GM18502 (cell line): ENCODE data around the gene YTHDF1.
"Not testable (repeated sequence)": the region's sequence is repeated elsewhere in the genome, so short reads cannot be mapped to it uniquely, and the experiment has no call there.

Experiments
- ATAC-seq: cut with Tn5 transposase; IDR thresholded peaks from one replicate; pipeline ENCODE4 v1.9.1; 2021; ENCODE audit warnings: mild to moderate bottlenecking; ENCODE audit not compliant: unreplicated experiment, poor library complexity

YTHDF1 gene

DNA sequence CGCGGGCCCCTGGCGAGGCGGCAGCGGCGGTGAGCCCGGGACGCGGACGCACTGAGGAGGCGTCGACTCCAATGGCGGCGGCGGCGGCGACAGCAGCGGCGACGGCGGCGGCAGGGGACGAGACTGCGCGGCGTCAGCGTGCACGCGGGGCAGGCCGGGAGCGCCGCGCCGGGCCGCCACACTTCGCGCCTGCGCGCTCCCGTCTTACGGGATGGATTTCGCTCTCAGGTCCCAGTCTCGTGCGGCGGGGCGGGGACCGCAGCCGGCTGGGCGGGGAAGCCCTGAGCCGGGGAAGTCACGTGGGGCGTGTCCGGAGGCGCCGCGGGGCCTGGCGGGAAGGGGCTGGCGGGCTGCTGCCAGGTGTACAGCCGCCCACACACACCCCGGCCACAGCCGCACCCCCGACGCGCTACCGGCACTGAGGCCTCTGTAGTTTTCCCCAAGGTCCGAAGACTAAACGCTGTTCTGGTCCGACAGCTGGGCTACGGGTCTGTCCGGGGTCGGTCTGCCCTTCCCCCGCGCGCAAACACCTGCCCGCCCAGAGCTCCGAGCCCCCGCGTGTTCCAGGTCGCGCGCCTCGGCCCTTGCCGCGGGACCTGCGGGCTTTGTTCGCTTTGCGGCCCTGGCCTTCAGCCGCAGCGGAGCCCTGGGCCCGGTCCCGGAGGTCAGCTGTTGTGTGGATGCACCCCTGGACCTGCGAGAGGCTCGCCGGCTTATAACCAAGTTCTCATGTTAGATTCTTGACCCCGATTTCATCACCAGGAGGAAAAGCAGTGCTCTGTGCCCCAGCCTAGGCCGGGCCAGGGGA, at the start of gene YTHDF1:
Gene YTHDF1, minus strand, starts transcription at position 91 of the 808 bp plus-strand sequence. CDS start 239 bp downstream, outside the sequence.
- ATAC-seq, result peak; percentile 85

DNA sequence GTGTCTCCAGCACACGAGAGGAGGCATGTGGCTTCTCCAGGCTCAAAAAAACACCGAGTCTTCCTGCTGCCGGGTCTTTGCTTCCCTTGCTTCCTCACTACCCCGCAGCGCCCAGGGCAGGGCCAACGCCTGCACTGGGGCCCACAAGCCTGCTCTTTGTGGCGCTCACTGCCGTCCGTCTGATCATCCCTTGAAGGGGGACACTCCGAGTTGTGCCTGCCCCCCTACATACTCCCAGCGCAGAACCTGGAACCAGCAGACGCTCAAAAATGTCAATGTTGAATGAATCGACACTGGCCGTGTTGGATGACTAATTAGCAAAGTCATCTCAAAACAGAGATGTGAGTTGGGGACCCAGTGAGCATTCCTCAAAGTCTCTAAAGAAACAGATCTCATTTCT, 48.6 kb upstream of the YTHDF1 start:
- ATAC-seq, result no peak

DNA sequence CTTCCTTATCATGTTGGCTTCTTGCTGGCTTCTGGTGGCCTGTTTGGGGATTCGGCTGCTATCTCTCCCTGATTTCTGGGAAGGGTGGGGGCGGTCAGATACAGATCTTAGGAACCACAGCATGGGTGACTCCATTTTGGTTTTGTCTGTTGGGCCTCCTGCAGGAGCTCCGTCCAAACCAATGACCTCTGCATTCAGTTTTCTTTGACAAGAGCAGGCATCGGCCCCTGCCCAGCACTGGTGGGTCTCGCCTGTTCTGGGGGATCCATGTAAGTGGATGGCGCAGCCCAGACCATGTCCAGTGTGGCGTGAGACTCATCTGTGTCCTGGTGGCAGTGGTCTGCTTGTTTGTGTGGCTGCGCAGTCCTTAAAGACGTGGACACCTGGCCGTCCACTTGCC, 48.1 kb upstream of the YTHDF1 start:
- no peak for ATAC-seq

DNA sequence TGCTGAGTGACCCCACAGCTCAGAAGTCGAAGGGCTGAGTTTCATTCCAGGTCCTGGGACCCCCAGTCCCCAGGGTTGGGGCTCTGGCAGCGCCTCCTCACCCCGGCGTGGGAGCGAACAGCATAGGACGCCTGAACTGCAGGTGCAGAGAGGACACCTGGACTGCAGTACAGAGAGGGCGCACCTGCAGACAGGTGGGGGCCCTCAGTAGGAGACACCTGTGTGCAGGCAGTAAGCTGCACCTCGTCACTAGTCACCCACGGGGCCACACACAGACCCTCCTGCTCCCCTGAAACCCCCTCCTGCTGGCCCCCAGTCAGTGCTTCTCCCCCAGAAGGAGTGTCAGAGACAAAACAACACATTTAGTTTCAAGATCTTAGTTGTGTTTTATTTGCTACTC, 46.9 kb upstream of the YTHDF1 start:
- no peak for ATAC-seq

DNA sequence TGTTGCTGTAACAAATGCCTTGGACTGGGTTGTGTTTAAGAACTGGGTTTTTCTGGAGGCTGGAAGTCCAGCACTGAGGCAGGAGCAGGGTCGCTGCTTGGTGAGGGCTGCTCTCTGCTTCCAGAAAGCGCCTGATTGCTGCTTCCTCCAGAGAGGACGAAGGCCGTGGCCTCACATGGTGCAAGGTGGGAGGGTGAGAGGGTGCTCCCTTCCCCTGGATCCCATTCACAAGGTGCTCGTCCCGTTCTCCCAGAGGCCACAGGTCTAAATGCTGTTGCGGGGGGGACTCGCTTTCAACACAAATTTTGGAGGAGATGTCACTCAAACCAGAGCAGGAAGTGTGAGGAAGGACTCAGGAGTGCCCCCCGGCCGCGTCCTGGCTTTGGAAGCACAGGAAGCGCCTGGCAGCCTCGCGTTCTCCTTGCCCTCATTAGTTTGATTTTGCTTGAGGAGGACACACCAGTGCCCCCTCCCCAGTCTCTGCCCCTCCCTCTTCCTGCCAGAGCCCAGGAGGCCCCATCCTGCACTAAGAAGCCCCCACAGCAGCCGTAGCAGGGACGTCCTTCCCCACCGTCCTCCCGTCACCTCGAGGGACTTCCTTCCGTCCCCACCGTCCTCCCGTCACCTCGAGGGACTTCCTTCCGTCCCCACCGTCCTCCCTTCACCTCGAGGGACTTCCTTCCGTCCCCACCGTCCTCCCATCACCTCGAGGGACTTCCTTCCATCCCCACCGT, 46.0 kb upstream of the YTHDF1 start:
- ATAC-seq, result no peak

DNA sequence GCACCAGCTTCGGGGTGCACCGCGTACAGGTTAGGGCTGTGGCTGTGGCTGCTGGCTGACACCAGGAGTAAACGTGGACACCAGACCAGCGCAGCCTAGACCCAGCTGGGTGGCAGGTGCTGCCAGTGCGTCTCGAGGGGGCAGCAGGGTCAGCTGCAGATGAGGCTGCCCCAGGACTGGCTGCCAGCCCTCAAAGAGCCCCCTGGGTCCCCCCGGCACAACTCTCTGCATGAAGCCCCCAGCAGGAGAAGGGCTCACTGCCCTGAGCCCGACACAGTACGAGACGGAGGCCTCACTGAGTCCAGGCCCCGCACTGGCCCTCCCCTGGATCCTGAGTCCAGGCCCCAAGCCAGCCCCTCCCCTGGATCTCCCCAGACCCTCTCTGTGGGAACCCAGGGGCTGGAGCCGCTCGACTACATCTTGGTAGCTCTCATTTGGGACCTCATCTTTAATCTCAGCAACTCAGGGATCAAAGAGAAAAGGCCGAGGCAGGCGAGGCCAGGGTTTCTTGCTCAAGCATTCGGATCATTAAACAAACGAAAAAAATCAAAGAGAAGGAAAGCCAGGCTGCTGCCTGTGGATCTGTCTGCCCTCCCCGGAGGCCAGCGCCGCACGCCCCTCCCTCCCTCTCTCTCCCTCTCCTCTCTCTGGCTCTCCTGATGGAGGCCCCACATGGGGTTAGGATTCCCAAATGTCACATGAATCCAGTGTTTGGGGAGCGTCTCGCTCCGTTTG, 45.3 kb upstream of the YTHDF1 start:
- ATAC-seq, result no peak

DNA sequence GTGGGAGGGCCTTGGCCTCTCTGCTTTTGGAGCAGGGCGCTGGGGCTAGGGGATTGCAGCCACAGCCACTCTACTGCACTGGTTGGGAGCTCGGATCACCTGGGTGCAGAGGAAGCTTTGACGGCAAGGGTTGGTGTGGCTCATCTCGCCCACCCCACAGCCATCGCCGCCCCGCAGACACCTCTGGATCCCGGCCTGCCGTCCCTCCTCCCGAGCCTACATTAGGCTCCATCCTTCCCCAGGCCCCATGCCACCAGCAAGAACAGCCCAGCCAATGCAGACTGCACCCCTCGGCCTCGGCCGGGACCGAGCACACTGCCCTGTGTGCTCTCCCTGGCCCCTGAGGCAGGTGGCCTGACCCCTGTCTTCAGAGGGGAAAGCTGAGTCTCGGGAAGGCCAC, 44.6 kb upstream of the YTHDF1 start:
- ATAC-seq, result no peak

DNA sequence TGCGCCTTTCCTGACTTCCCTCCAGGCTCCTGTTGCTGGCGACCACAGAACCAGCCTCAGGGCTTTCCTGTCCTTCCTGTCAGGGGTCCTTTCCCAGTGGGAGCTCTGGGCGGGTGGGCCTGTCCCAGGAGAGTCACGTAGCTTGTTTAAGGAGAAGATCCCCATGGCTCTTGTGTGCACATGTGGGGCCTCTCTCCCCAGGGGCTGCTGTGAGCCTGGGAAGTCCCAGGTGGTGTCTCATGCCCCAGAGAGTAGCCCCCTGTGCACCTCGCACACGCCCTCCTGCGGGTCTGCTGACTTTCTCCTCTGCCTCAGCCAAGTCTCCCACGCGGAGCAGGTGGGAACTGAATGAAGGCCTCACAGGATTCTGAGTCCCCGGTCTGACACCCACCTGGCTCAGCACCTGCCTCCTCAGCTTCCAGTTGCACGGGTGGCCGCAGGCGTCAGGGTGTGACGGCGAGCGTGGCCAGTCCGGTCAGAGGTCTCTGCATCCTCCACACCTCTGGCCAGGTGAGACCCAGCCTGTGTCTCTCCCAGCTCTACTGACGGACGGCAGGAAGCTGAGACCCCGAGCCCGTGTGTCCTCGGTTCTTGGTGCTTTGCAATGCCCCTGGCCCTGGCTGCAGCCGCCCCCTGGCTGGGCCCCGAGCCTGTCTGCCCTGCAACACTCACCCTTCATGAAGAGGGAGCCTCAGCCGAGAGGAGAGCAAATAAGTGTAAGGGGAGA, 44.0 kb upstream of the YTHDF1 start:
- no peak for ATAC-seq

DNA sequence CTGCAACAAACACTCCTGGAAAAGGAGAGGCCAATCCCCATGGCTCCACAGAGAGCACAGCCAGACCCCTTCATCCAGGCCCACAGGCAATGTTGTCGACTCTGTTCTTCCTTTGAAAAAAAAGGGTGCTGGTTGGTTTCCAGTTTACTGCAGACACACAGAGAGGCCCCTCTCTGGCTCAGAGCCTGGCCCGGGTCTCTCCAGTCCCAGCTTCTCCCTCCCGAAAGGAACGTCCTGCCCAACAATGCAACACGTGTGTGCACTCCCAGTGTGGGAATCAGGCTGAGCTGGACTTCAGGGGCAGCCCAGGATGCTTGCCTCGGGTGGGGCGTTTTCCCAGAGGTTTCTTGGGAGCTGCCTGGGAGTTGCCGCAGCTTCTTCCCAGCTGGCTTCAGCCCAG, 42.9 kb upstream of the YTHDF1 start:
- no peak for ATAC-seq

DNA sequence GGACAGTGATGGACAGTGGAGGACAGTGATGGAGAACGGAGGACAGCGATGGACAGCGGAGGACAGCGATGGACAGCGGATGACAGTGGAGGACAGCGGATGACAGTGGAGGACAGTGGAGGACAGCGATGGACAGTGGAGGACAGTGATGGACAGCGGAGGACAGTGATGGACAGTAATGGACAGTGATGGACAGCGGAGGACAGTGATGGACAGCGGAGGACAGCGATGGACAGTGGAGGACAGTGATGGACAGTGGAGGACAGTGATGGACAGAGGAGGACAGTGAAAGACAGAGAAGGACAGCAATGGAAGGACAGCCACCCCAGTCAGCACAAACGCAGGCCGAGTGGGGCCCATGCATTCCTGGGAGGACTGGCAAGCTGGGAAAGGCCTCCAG, 41.7 kb upstream of the YTHDF1 start:
- no peak for ATAC-seq

DNA sequence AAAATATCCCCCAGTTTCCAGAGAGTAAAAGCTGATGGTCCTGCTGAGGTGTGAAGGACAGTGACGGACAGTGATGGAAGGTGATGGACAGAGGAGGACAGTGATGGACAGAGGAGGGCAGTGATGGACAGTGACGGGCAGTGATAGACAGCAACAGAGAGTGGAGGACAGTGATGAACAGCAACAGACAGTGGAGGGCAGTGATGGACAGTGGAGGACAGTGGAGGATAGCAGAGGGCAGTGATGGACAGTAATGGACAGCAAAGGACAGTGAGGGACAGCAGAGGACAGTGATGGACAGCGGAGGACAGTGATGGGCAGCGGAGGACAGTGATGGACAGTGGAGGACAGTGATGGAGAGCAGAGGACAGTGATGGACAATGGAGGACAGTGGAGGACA, 41.0 kb upstream of the YTHDF1 start:
- no peak for ATAC-seq

DNA sequence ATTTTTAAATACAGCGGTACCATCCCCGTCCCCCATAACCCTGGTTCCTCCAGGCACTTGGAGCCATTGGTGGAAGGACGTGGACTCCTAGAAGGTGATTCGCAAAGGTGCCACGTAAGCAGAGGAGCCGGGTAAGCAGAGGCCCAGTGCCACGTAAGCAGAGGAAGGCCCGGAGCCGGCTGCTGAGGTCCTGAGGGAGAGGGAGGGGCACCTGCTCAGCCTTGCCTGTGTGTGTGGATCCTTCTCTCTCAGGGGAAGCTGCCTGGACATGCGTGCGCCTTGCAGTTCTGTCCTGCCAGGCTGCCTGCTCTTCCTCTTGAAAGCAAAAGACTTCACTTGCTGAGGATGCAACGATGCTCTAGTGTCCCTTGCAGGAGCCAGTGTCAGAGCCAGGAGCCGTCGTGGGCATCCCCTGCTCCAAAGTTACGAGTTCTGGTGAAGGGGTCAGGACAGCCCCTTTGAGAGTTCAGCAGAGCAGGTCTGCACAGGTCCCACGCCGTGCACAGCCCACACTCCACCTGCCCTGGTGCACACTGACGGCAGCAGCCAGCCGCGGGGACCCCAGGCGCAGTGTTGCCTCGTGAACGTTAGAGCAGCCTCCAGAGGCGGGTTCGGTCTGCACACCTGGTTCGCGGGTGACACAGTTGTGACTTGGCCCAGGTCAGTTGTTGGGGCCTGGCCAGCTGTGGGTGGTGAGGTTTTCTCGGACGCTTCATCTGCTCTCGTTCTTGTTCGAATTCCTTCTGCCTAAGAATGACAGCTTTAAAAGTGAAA, 40.2 kb upstream of the YTHDF1 start:
- ATAC-seq, result no peak

DNA sequence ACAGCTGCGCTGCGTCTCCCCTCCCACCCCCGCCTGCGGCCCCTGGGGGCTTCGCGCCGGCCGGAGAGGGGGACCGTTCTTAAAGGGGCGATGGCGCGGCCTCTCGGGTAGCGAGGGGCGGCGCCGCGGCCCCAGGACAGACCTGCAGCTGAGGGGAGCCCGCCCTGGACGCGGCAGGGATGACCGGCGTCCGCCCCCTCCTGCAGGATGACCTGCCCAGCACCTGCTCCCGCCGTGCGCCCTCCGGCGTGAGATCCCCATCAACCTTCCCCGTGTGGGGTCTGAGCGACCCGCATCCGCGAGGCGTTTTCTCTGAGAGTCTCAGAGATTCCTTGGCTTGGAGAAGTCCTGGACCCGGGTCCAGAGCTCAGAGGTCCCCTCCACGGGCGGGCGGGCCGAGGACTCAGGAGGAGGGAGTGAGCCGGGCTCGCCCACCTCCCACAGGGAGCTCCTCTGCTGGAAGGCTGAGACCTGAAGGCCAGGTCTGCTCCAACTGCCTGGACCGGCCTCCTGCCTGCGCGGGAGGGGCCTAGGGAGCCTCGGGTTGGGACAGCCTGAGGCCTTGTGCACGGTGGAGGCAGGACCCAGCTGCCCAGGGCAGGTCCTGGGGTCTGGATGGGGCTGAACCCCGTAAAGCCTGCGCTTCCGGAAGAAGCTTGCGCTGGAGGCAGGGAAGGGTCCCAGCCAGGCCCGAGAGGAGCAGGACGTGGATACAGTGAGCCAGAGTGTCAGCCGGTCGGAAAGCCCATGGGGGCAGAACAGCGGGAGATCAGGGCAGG, 38.9 kb upstream of the YTHDF1 start:
- no peak for ATAC-seq

DNA sequence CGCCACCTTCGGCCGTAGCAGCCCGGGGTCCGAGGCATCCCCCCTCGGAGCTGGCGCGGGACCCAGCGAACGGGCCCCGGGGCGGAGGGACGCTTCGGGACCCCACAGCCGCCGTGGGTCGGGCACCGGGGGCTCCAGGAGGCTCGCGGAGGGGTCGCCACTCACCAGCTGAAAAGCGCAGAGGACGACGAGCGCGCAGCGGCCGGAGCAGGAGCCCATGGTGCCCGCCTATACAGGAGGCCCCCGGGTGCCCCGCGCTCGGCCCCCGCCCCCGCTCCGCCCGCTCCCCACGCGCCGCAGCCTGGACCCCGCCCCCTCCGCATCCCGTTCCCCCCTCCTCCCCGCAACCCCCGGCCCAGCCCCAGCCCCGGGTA, 38.3 kb upstream of the YTHDF1 start, which contains the start of gene NKAIN4:
Gene NKAIN4, minus strand, starts transcription at position 232 of the 374 bp plus-strand sequence. Its CDS starts 13 bp downstream, at position 219.
- ATAC-seq, result no peak

DNA sequence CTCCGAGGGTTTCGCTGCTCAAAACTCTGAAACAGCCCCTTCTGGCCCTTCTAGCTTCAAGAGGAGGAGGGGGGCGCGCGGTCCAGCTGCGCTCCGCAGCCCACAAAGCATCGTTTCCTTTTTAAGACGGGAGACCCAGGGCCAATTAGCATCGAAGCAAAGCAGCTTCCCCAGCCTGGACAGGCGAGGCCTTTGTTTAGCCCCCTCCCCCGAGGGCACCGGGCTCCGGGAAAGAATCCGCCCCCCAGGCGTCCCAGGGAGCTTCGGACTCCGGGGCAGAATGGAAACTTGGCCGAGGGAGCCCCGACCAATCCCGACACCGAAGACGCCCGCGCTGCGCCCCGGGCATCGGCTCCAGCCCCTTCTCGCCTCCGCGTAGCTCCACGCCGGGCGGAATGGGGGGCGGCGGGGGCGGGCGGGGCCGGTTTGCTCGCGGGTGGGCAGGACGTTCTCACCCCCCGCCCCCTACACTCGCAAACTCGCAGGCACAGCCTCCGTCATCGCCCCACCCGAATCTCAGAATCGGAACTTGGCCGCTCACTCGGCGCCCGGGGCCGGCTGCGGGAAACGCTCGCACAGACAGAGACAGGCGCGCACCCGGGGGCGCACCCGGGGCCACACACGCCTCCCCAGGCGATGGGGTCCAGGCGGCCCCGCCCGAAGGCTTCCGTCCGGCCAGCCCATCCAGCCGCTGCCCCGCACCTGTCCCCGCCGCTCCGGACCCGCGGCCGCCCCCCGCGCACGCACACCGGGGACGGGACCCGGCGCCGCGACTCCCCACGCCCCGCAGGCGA, 37.7 kb upstream of the YTHDF1 start:
- no peak for ATAC-seq

DNA sequence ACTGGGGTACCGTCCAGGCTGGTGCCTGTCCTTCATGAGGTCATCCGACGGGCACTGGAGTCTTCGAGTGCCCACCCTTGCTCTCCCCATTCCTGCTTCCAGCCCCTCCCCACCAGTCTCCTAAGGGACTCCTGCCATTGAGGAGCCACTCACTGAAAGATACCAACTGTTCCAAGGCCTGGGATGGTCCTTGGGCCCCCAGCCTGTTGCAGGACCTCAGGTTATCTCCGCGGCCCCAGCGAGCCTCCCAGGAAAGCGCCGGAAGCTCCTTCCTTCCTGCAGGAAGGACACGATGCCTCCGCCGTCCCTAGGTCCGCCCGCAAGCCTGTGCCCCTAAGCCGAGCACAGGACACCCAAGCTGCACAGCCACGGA, 37.1 kb upstream of the YTHDF1 start:
- no peak for ATAC-seq

DNA sequence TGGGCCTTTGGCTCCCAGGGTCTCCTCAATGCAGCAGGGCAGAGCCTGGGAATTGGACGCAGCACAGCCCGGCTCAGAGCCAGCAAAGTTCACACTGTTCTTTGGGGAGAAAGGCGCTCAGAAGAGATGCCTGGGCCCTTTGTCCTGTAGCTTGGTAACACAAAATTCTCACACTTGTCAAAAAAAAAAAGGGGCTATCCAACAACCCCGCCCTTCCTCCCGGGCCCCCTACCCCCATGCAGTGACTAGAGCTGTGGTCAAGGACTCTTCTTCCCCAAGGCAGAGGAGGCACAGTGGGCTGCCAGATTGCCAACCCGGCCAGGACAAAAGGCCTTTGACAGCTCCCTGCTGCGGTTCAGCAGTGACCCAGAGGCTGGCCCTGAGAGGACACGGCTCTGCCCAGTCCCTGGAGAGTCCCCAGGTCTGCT, 36.4 kb upstream of the YTHDF1 start:
- no peak for ATAC-seq

DNA sequence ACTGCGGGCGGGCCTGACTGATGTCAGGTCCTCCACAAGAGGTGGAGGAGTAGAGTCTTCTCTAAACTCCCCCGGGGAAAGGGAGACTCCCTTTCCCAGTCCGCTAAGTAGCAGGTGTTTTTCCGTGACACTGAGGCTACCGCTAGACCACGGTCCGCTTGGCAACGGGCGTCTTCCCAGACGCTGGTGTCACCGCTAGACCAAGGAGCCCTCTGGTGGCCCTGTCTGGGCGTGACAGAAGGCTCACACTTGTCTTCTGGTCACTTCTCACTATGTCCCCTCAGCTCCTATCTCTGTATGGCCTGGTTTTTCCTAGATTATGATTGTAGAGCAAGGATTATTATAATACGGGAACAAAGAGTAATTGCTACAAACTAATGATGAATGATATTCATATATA, 35.4 kb upstream of the YTHDF1 start:
- not testable (repeated sequence) for ATAC-seq
